HUES48 (cell line): ENCODE results near the gene KLK5.
"Not testable (repeated sequence)": the region's sequence is repeated elsewhere in the genome, so short reads cannot be mapped to it uniquely, and the experiment has no call there.

ENCODE experiments used
- H3K27ac ChIP-seq: one replicate; pipeline ENCODE4 v1.7.0; 2013; ENCODE audit warnings: low read depth, low read length, inconsistent platforms
- H3K27me3 ChIP-seq: 2 replicates; pipeline ENCODE4 v1.6.1; 2013; ENCODE audit warnings: mild to moderate bottlenecking, low read length; ENCODE audit not compliant: control insufficient read depth, insufficient read depth
- H3K36me3 ChIP-seq: 2 replicates; pipeline ENCODE4 v1.6.1; 2013; ENCODE audit warnings: low read length; ENCODE audit not compliant: control insufficient read depth, insufficient read depth
- H3K4me1 ChIP-seq: 2 replicates; pipeline ENCODE4 v1.6.1; 2013; ENCODE audit warnings: mild to moderate bottlenecking, low read length; ENCODE audit not compliant: control insufficient read depth, insufficient read depth
- H3K4me3 ChIP-seq: 2 replicates; pipeline ENCODE4 v1.5.1; 2013; ENCODE audit warnings: mild to moderate bottlenecking, low read depth, low read length
- H3K9ac ChIP-seq: 2 replicates; pipeline ENCODE4 v1.6.1; 2013; ENCODE audit warnings: mild to moderate bottlenecking, low read depth, low read length, moderate library complexity
- H3K9me3 ChIP-seq: 2 replicates; pipeline ENCODE4 v1.6.1; 2013; ENCODE audit warnings: low read length; ENCODE audit not compliant: control insufficient read depth, insufficient read depth

KLK5 gene

DNA sequence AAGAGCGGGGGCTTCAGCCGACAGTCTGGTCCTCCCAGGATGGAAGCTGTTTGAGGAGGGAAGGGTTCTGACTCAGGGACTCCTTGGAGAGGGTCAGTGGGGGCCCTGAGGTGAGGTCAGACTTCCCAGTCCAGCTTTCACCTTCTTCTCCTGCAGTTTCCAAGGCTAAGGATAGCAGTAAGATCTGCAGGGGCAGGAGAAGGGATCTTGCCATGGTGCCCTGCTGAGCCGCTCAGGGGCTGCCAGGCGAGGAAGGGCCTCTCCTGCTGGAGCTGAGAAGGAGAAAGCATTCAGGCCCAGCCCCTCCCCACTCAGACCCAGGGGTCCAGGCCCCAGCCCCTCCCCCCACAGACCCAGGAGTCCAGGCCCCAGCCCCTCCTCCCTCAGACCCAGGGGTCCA is 29.3 kb upstream of the KLK5 start:
- H3K4me3 ChIP-seq = no peak overlapping the region
- H3K27me3 ChIP-seq = peaks cover 4% of the 10 kb centered on the region; the same call in 1 of the 2 replicates
- H3K27ac ChIP-seq = no peak overlapping the region
- no peaks in the 10 kb centered on the region for H3K9me3 ChIP-seq
- H3K9ac ChIP-seq = no peak overlapping the region
- H3K36me3 ChIP-seq = no peaks in the 10 kb centered on the region
- H3K4me1 ChIP-seq = peaks cover 10% of the 10 kb centered on the region; the same call in 1 of the 2 replicates

DNA sequence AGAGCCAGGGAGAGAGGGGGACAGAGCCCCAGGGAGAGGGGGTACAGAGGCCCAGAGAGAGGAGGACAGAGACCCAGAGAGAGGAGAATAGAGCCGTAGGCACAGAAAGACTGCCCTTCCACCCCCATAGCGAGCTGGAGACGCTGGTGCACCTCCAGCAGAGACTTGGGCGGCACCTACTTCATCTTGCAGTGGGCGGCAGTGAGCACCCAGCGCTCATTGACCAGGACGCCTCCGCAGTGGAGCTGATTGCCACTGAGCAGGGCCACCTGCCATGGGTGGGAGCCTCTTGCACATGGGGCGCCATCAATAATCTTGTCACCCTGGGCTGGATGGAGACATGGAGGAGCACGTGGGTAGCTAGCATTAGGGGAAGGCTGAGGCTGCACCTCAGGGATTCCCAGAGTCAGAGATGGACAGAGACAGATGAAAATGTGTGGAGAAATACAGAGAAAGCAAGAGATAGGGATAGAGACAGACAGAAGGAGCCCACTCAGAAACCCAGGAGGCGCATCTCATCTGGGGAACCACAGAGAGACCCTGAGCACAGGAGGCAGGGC is 28.8 kb upstream of the KLK5 start:
- no peaks in the 10 kb centered on the region for H3K9me3 ChIP-seq
- H3K36me3 ChIP-seq = no peaks in the 10 kb centered on the region
- no peak overlapping the region for H3K9ac ChIP-seq
- H3K27me3 ChIP-seq = peaks cover 3% of the 10 kb centered on the region; the same call in 1 of the 2 replicates
- H3K4me3 ChIP-seq = no peak overlapping the region
- no peak overlapping the region for H3K27ac ChIP-seq
- H3K4me1 ChIP-seq = peaks cover 10% of the 10 kb centered on the region; the same call in 1 of the 2 replicates

DNA sequence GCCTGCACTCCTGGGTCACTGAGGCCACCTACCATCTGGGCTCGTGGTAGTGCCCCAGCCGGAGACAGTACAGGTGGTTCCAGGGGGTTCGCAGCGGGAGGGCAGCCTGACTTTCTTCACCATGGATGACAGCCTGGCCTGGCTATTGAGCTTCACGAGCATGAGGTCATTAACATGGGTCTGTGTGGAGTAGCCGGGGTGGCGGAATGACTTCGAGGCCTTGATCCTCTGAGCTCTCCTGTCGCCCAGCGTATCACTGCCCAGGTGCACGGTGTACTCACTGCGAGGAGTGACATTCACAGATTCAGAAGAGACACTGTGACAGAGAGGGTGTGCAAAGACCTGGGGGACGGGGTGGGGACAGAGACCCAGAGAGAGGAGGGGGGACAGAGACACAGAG is 27.4 kb upstream of the KLK5 start:
- Histone ChIP-seq H3K4me3 (no peak overlapping the region), H3K9ac (no peak overlapping the region), H3K36me3 (no peaks in the 10 kb centered on the region), H3K4me1 (peaks cover 15% of the 10 kb centered on the region), H3K9me3 (no peaks in the 10 kb centered on the region), H3K27me3 (peaks cover 3% of the 10 kb centered on the region; the same call in 1 of the 2 replicates), H3K27ac (no peak overlapping the region)

DNA sequence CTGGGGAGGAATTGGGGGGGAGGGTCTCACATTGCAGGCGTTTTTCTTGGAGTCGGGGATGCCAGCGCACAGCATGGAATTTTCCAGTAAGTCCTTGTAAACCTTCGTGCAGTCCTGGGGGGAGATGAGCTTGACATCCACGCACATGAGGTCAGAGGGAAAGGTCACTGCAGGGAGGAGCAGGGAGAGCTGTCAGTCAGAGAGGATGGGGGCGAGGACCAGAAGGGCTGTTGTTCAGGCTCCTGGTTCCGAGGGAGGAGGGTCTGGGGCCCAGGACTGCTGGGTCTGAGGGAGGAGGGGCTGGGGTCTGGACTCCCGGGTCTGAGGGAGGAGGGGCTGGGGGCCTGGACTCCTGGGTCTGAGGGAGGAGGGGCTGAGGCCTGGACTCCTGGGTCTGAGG is 26.9 kb upstream of the KLK5 start:
- Histone ChIP-seq H3K36me3 (no peaks in the 10 kb centered on the region), H3K27me3 (peaks cover 3% of the 10 kb centered on the region; the same call in 1 of the 2 replicates), H3K27ac (no peak overlapping the region), H3K4me3 (no peak overlapping the region), H3K9ac (no peak overlapping the region), H3K4me1 (peaks cover 15% of the 10 kb centered on the region), H3K9me3 (no peaks in the 10 kb centered on the region)

DNA sequence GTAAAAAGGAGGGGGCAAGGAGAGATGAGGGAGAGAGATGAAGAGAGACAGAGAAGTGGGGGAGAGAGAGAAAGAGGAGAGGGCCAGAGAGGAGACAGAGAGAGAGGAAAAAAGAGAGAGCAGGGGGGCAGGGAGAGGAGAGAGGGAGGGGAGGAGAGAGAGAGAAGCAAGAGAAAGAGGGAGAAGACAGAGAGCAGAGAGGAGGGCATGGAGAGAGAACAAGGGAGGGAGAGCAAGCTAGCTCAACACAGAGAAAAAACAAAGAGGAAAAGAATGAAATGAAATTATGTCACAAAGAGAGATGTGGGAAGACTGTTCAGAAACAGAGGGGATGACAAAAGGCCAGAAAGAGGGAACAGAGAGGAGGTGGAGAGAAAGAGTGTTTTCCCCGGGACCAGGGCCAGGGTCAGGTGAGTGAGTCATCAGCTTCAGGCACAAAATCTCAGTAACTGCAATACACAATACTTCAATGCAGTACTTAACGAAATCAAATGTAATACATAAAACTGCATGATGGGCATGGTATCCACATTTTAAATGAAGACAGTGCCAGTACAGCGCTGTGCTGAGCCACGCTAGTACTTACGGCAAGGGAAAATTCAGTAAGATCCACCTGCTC is 26.0 kb upstream of the KLK5 start:
- Histone ChIP-seq H3K9me3 (no peaks in the 10 kb centered on the region), H3K27me3 (peaks cover under 1% of the 10 kb centered on the region; the same call in 1 of the 2 replicates), H3K4me3 (no peak overlapping the region), H3K9ac (no peak overlapping the region), H3K27ac (no peak overlapping the region), H3K4me1 (peaks cover 15% of the 10 kb centered on the region), H3K36me3 (no peaks in the 10 kb centered on the region)

DNA sequence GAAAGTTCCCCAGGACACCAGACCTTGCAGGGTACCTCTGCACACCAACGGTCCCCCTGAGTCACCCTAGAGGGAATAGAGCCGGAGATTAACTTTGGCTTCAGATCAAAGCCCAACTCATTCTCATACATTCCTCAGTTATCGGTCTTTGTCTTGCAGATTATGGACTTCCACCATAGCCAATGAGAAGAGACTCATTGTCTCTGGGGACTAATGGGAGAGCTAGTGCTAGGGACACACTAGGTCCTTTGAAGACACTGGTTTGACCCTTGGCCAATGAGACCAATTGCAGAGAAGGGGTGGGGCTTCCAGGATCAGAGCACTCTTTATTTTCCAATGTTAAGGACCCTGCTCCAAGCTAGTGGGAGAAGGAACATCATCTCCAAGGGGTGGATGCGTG is 24.8 kb upstream of the KLK5 start:
- H3K4me1 ChIP-seq = peaks cover 15% of the 10 kb centered on the region
- no peak overlapping the region for H3K27ac ChIP-seq
- no peak overlapping the region for H3K4me3 ChIP-seq
- no peaks in the 10 kb centered on the region for H3K36me3 ChIP-seq
- no peaks in the 10 kb centered on the region for H3K9me3 ChIP-seq
- no peak overlapping the region for H3K9ac ChIP-seq
- H3K27me3 ChIP-seq = no peaks in the 10 kb centered on the region

DNA sequence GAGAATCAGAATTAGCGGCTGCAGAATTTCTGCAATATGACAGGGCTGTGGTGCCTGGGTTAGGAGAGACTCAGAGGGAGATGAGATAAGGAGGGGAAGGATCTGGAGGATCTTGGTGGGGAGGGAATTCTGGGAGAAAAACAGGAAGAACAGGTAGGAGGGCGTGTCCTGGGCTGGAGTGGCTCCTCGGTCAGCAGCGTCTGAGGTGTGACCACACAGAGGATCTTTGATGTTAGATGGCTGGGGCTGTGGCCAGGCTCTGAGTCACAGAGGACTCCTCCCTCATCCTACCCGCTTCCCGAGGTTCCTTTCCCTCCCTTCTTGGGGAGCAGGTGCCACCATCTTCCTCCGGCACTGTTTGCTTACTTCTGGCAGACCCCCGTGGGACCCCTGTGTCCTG is 22.9 kb upstream of the KLK5 start:
- Histone ChIP-seq H3K27ac (no peak overlapping the region), H3K9ac (no peak overlapping the region), H3K9me3 (no peaks in the 10 kb centered on the region), H3K4me1 (peaks cover 15% of the 10 kb centered on the region), H3K36me3 (no peaks in the 10 kb centered on the region), H3K27me3 (no peaks in the 10 kb centered on the region), H3K4me3 (no peak overlapping the region)

DNA sequence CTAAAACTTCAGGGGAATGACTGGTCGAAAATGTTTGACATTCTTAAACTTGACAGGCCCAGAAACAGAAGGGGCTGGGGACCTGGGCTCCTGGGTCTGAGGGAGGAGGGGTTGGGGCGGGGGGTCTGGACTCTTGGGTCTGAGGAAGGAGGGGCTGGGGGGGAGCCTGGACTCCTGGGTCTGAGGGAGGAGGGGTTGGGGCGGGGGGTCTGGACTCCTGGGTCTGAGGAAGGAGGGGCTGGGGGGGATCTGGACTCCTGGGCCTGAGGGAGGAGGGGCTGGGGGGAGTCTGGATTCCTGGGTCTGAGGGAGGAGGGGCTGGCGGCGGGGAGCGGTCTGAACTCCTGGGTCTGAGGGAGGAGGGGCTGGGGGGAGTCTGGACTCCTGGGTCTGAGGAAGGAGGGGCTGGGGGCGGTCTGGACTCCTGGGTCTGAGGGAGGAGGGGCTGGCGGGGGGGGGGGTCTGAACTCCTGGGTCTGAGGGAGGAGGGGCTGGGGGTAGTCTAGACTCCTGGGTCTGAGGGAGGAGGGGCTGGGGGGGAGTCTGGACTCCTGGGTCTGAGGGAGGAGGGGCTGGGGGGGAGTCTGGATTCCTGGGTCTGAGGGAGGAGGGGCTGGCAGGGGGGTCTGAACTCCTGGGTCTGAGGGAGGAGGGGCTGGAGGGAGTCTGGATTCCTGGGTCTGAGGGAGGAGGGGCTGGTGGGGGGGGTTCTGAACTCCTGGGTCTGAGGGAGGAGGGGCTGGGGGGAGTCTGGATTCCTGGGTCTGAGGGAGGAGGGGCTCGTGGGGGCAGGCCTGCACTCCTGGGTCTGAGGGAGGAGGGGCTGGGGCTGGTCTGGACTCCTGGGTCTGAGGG is 22.1 kb upstream of the KLK5 start:
- Histone ChIP-seq H3K4me1 (peaks cover 15% of the 10 kb centered on the region), H3K27me3 (no peaks in the 10 kb centered on the region), H3K9ac (no peak overlapping the region)

DNA sequence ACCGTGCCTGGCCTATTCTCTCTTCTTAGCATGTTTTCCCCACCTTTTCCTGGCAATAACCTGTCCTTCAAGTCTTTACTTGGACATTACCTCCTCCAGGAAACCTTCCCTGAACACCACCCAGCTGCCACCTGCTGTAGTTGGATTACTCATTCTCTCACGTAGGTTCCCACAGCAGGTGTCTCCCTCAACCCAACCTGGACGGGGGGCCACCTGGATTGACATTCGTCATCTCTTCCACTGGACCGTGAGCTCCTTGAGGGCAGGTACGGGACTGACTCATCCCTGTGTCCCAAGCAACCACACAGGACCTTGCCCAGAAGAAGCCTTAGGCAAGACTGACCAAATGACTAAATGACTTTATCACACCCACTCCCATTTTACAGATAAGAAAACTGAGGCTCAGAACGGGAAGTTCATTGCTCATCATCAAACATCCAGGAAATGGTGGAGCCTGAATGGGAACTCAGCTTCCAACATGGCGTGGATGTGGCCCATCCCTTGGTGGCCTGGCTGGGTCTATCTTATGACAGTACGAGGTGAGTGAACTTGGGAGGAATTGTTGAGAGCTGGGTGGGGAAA is 20.0 kb upstream of the KLK5 start:
- Histone ChIP-seq H3K36me3 (no peaks in the 10 kb centered on the region), H3K27me3 (no peaks in the 10 kb centered on the region), H3K4me3 (no peak overlapping the region), H3K4me1 (peaks cover 10% of the 10 kb centered on the region; the same call in 1 of the 2 replicates), H3K9ac (no peak overlapping the region), H3K27ac (no peak overlapping the region), H3K9me3 (no peaks in the 10 kb centered on the region)

More for the DNA sequence above, 22.1 kb upstream of the KLK5 start:
- Histone ChIP-seq H3K9me3 (no peaks in the 10 kb centered on the region), H3K4me3 (no peak overlapping the region), H3K27ac (no peak overlapping the region), H3K36me3 (no peaks in the 10 kb centered on the region)

DNA sequence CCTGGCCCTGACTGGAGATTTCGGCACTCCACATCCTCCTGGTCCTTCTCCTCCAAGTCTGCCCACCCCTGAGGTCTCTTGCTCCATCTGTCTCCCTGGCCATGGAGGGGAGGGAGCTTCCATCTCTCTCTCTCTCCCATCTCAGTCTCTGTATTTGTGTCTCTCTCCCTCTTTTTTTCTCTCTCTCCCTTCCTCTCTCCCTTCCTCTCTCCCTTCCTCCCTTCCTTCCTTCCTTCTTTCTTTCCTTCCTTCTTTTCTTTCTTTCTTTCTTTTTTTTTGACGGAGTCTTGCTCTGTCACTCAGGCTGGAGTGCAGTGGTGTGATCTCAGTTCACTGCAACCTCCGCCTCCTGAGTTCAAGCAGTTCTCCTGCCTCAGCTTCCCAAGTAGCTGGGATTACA is 17.0 kb upstream of the KLK5 start:
- not testable (repeated sequence) for H3K27ac ChIP-seq, H3K36me3 ChIP-seq, H3K4me1 ChIP-seq, H3K9ac ChIP-seq, H3K4me3 ChIP-seq, H3K27me3 ChIP-seq, H3K9me3 ChIP-seq

DNA sequence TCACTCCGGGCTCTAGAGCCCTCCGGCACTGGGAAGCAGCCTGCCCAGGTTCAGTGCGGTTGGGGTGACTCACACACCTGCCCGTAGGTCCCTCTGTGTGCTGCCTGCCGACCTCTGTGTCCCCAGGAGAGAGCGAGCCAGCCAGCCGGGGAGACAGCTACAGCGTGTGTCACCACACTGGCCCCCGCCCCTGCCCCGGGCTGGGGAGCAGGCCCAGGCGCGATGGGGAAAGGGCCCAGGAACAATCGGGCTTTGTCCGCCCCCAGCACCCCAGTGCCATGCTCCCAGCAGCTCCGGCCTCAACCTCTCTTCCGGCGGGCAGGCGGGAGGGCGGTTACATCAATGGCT is 16.5 kb upstream of the KLK5 start, which contains the start of gene KLK6:
KLK6 (minus strand) TSS at position 179 of the 348 bp plus-strand sequence. CDS start 1,487 bp downstream, outside the sequence.
- Histone ChIP-seq H3K27me3 (no peaks in the 10 kb centered on the region), H3K36me3 (no peaks in the 10 kb centered on the region), H3K9ac (no peak within 1 kb of the TSS), H3K27ac (no peak within 1 kb of the TSS), H3K4me3 (no peak within 1 kb of the TSS), H3K9me3 (no peaks in the 10 kb centered on the region), H3K4me1 (0 out of 2 replicates have a peak, but pooled peaks cover 5% of the 10 kb centered on the region)
